Thoracic aorta (tissue), 2 donors: ENCODE data around the gene COL7A1. TPM values are rescaled to one million over a fixed set of nuclear protein-coding genes. Genes with fewer than 3 reads are reported as not detected.
"Not testable (repeated sequence)": the region's sequence is repeated elsewhere in the genome, so short reads cannot be mapped to it uniquely, and the experiment has no call there.

Experiments used
- ATAC-seq: fragments of 150-250 bp; one replicate; pipeline ENCODE4 v1.8.0; 2017; ENCODE audit warnings: low read depth; ENCODE audit not compliant: insufficient number of reproducible peaks, low FRiP score
- DNase-seq: peaks from one replicate; pipeline ENCODE4 v3.0.0-alpha.2; 2020; ENCODE audit warnings: low spot score
- H3K27ac ChIP-seq, 2 donors: fragments of 200-600 bp; sonication (generic); 1 replicate in 1 of 2; 2 replicates in 1 of 2; pipeline ENCODE4 v1.5.1; 2016; ENCODE audit warnings: mild to moderate bottlenecking in 2 of 2, moderate library complexity in 2 of 2
- H3K27me3 ChIP-seq: fragments of 200-600 bp; sonication (generic); replicated peaks from 2 replicates; pipeline ENCODE4 v1.6.0; 2016; ENCODE audit warnings: mild to moderate bottlenecking; ENCODE audit not compliant: insufficient read depth
- H3K36me3 ChIP-seq: fragments of 200-600 bp; sonication (generic); one replicate; pipeline ENCODE4 v1.5.1; 2016
- H3K4me1 ChIP-seq, 2 donors: fragments of 200-600 bp; sonication (generic); 1 replicate in 1 of 2; 2 replicates in 1 of 2; pipeline versions ENCODE4 v1.5.1 to v1.6.0; 2016; ENCODE audit warnings: low read depth in 2 of 2, mild to moderate bottlenecking in 1 of 2; ENCODE audit not compliant: control insufficient read depth in 1 of 2
- H3K4me3 ChIP-seq: fragments of 200-600 bp; sonication (generic); 2 replicates; pipeline ENCODE4 v1.5.1; 2016; ENCODE audit warnings: mild to moderate bottlenecking
- H3K9me3 ChIP-seq: fragments of 200-600 bp; sonication (generic); 2 replicates; pipeline ENCODE4 v1.5.1; 2016
- total RNA-seq, 2 donors: library from RNA; depleted of rRNA; stranded (reverse); fragments of >200 nt; gene quantifications; one replicate each; pipeline versions ENCODE4 v1.1.0 to v1.2.3, GENCODE V29; 2016
- TF ChIP-seq, protein P1 (sequence below): fragments of 200-600 bp; sonication (generic); IDR thresholded peaks from one replicate; pipeline ENCODE4 v1.5.1; 2019; ENCODE audit warnings: antibody characterized with exemption

The COL7A1 gene
- total RNA-seq, 2 donors from 2014 or later, result 16.4 to 26.7 TPM

DNA sequence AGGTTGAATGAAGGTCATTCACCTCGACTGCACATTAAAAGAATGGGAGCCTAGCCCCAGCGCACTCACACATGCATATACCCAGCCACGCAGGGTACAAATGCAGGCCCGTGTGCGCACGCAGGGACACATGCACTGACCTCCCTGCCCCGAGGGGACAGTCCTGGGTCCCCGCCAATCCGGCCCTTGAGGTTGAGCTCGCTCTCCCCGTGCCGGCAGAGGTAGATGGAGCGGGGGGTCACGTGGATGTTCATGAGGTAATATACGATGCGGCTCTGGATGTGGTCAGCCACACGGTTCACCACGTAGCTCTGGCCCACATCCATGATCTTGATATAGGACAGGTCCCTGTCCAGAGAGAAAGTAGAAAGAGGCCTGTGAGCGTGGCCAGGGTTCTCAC is 59.0 kb downstream of the COL7A1 start:
- TF ChIP-seq, protein P1, sequence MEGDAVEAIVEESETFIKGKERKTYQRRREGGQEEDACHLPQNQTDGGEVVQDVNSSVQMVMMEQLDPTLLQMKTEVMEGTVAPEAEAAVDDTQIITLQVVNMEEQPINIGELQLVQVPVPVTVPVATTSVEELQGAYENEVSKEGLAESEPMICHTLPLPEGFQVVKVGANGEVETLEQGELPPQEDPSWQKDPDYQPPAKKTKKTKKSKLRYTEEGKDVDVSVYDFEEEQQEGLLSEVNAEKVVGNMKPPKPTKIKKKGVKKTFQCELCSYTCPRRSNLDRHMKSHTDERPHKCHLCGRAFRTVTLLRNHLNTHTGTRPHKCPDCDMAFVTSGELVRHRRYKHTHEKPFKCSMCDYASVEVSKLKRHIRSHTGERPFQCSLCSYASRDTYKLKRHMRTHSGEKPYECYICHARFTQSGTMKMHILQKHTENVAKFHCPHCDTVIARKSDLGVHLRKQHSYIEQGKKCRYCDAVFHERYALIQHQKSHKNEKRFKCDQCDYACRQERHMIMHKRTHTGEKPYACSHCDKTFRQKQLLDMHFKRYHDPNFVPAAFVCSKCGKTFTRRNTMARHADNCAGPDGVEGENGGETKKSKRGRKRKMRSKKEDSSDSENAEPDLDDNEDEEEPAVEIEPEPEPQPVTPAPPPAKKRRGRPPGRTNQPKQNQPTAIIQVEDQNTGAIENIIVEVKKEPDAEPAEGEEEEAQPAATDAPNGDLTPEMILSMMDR, result no peak
- Histone ChIP-seq H3K4me3 (no peak overlapping the region), H3K9me3 (no peaks in the 10 kb centered on the region), H3K36me3 (peaks cover 27% of the 10 kb centered on the region), H3K4me1 (no peaks in the 10 kb centered on the region), H3K27me3 (no peaks in the 10 kb centered on the region), H3K27ac (no peak overlapping the region)
- DNase-seq (no peak), ATAC-seq (no peak)

DNA sequence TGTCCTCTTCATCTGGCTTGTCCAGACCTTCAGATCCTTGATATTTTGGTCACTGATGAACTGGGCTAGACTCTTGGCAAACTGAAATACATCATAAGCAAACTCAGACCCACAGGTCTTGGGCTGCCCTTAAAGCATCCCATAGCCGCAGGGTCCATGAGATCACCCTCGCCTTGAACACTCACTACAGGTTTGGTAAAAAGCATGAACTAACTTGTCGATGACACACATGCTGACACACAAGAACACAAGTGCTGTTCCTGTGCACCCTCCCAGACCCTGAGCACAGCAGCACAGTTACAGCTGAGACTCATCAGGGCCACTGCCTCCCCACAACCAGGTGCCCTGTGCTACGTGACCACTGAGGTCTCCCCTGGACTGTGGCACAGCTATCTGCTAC is 59.6 kb downstream of the COL7A1 start:
- no peaks in the 10 kb centered on the region for H3K9me3 ChIP-seq
- H3K27ac ChIP-seq, result no peak overlapping the region
- TF ChIP-seq, protein P1, result no peak
- ATAC-seq, result no peak
- no peaks in the 10 kb centered on the region for H3K4me1 ChIP-seq
- no peaks in the 10 kb centered on the region for H3K27me3 ChIP-seq
- peaks cover 27% of the 10 kb centered on the region for H3K36me3 ChIP-seq
- H3K4me3 ChIP-seq, result no peak overlapping the region
- DNase-seq, result no peak

DNA sequence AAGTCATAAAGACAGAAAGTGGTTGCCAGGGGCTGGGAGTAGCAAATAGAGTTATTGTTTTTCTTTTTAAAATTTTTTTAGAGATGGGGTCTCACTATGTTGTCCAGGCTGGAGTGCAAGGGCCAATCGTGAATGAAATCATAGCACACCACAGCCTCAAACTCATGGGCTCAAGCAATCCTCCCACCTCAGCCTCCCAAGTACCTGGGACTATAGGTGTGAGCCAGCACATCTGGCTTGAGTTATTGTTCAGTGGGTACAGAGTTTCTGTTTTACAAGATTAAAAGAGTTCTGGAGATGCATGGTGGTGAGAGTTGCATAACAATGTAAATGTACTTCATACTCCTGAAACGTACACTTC is 62.2 kb downstream of the COL7A1 start:
- H3K27ac ChIP-seq, result no peak overlapping the region
- no peak for ATAC-seq
- TF ChIP-seq, protein P1, result no peak

DNA sequence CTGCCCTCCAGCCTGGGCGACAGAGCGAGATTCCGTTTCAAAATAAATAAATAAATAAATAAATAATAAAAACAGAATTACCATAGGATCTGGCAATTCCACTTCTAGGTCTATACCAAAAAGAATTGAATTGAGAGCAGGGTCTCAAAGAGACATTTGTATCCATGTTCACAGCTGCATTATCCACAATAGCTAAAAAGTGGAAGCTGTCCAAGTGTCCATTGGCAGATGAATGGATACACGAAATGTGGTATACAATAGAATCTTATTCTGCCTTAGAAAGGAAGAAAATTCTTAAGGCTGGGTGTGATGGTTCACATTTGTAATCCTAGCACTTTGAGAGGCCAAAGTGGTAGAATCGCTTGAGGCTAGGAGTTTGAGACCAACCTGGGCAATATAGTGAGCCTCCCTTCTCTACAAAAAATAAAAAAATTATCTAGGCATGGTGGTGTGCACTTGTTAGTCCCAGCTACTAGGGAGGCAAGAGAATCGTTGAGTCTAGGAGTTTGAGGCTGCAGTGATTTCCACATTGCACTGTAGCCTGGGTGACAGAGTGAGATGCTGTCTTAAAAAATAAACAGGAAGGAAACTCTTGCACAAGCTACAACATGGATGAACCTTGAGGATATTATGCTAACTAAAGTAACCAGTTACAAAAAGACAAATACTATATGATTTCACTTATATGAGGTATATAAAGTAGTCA is 62.7 kb downstream of the COL7A1 start:
- Histone ChIP-seq H3K36me3 (peaks cover 20% of the 10 kb centered on the region), H3K27me3 (no peaks in the 10 kb centered on the region), H3K4me1 (no peaks in the 10 kb centered on the region), H3K27ac (no peak overlapping the region), H3K4me3 (no peak overlapping the region), H3K9me3 (no peaks in the 10 kb centered on the region)
- ATAC-seq, result no peak
- TF ChIP-seq, protein P1, result no peak
- DNase-seq, result no peak

More for the DNA sequence above, 62.2 kb downstream of the COL7A1 start:
- peaks cover 25% of the 10 kb centered on the region for H3K36me3 ChIP-seq
- H3K9me3 ChIP-seq, result no peaks in the 10 kb centered on the region
- no peaks in the 10 kb centered on the region for H3K4me1 ChIP-seq
- no peak for DNase-seq
- no peak overlapping the region for H3K4me3 ChIP-seq
- no peaks in the 10 kb centered on the region for H3K27me3 ChIP-seq

DNA sequence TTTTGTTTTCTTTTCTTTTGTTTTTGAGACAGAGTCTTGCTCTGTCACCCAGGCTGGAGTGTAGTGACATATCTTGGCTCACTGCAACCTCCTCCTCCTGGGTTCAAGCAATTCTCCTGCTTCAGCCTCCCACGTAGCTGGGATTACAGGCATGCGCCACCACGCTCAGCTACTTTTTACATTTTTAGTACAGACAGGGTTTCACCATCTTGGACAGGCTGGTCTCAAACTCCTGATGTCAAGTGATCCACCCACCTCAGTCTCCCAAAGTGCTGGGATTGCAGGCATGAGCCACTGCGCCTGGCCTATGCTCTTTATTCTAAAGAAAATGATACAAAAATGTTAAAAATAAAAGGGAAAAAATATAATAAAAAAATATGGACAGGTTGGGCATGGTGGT is 64.4 kb downstream of the COL7A1 start:
- H3K4me1 ChIP-seq, H3K4me3 ChIP-seq, DNase-seq, H3K9me3 ChIP-seq, H3K27me3 ChIP-seq, H3K27ac ChIP-seq, ATAC-seq: not testable (repeated sequence)
- peaks cover 12% of the 10 kb centered on the region for H3K36me3 ChIP-seq

DNA sequence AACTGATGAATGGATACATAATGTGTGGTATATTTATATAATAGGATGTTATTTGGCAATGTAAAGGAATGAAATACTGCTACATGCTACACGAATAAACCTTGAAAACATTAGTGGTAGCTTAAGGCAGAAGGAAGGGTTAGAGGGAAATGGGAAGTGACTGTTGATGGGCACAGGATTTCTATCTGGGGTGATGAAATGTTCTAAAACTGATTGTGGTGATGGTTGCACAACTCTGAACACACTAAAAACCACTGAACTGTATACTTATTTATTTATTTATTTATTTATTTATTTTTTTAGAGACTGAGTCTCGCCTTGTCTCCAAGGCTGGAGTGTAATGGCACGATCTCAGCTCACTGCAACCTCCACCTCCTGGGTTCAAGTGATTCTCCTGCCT is 66.4 kb downstream of the COL7A1 start:
- TF ChIP-seq, protein P1, result no peak
- no peak for DNase-seq
- no peak for ATAC-seq
- Histone ChIP-seq H3K27me3 (no peaks in the 10 kb centered on the region), H3K4me1 (no peaks in the 10 kb centered on the region), H3K9me3 (no peaks in the 10 kb centered on the region), H3K4me3 (no peak overlapping the region), H3K27ac (no peak overlapping the region), H3K36me3 (peaks cover 8% of the 10 kb centered on the region)
